Activated T-helper 1 cell treated with anti-CD3 and anti-CD28 coated beads, Interleukin-2, amount 50 U/mL, for 16 hours (primary cell): ENCODE measurements around the gene FASTK.
A peak's percentile ranks its signal among the peaks of the same experiment; 100 is the strongest.

Experiments
- DNase-seq, 2 donors: peaks; one replicate each; pipeline ENCODE4 v3.0.0-alpha.2; 2020; ENCODE audit warnings: low read depth in 1 of 2, low spot score in 1 of 2

FASTK gene

GRCh38 chr7:151080522-151081169, at the start of gene FASTK:
FASTK (minus strand) TSS chr7:151080809; CDS start chr7:151080766, 43 bp downstream.
- peak; percentile 63 to 83 for DNase-seq

GRCh38 chr7:151129960-151130591, 49.5 kb upstream of the FASTK start:
- DNase-seq: no peak

GRCh38 chr7:151129117-151129959, 48.7 kb upstream of the FASTK start:
- DNase-seq: no peak

- no peak for DNase-seq
Measured at GRCh38 chr7:151128716-151129115, 48.1 kb upstream of the FASTK start.

GRCh38 chr7:151128144-151128543, 47.5 kb upstream of the FASTK start:
- DNase-seq: no peak

GRCh38 chr7:151126491-151127137, 46.0 kb upstream of the FASTK start:
- DNase-seq: no peak

GRCh38 chr7:151125846-151126481, 45.4 kb upstream of the FASTK start:
- DNase-seq: no peak

- no peak for DNase-seq
Measured at GRCh38 chr7:151125470-151125845, 44.8 kb upstream of the FASTK start.

- no peak for DNase-seq
Measured at GRCh38 chr7:151124899-151125399, 44.3 kb upstream of the FASTK start.

- no peak for DNase-seq
Measured at GRCh38 chr7:151124481-151124880, 43.9 kb upstream of the FASTK start.

GRCh38 chr7:151123822-151124464, 43.3 kb upstream of the FASTK start:
- DNase-seq: peak; percentile 65

GRCh38 chr7:151123158-151123821, 42.7 kb upstream of the FASTK start:
- no peak for DNase-seq

GRCh38 chr7:151122796-151123157, 42.2 kb upstream of the FASTK start:
- DNase-seq: no peak

GRCh38 chr7:151122276-151122675, 41.7 kb upstream of the FASTK start:
- no peak for DNase-seq

- no peak for DNase-seq
Measured at GRCh38 chr7:151121380-151122170, 41.0 kb upstream of the FASTK start.

GRCh38 chr7:151120896-151121295, 40.3 kb upstream of the FASTK start:
- no peak for DNase-seq

GRCh38 chr7:151119902-151120301, 39.3 kb upstream of the FASTK start:
- DNase-seq: no peak

- no peak for DNase-seq
Measured at GRCh38 chr7:151119055-151119415, 38.4 kb upstream of the FASTK start.
